Glutamatergic neuron (in vitro differentiated cells): Measurements from ENCODE around the gene GDF10. TPM values are rescaled to one million over a fixed set of nuclear protein-coding genes. Genes with fewer than 3 reads are reported as not detected.

Experiments used
- DNase-seq: peaks from one replicate; pipeline ENCODE4 v3.0.0; 2022
- H3K27ac Mint-ChIP-seq: one replicate; pipeline ENCODE4 v1.8.0; 2020; ENCODE audit warnings: mild to moderate bottlenecking, mixed read lengths, inconsistent platforms; ENCODE audit not compliant: unreplicated experiment
- H3K27me3 Mint-ChIP-seq: one replicate; pipeline ENCODE4 v1.8.0; 2020; ENCODE audit warnings: mild to moderate bottlenecking, moderate library complexity, mixed read lengths, inconsistent platforms; ENCODE audit not compliant: unreplicated experiment
- H3K36me3 Mint-ChIP-seq: one replicate; pipeline ENCODE4 v1.8.0; 2020; ENCODE audit warnings: mild to moderate bottlenecking, mixed read lengths, inconsistent platforms; ENCODE audit not compliant: unreplicated experiment
- H3K4me1 Mint-ChIP-seq: one replicate; pipeline ENCODE4 v1.8.0; 2020; ENCODE audit warnings: mild to moderate bottlenecking, low read depth, mixed read lengths, inconsistent platforms; ENCODE audit not compliant: unreplicated experiment
- H3K4me3 Mint-ChIP-seq: one replicate; pipeline ENCODE4 v1.8.0; 2020; ENCODE audit warnings: mild to moderate bottlenecking, mixed read lengths, inconsistent platforms; ENCODE audit not compliant: unreplicated experiment
- H3K9me3 Mint-ChIP-seq: one replicate; pipeline ENCODE4 v1.8.0; 2020; ENCODE audit warnings: mild to moderate bottlenecking, moderate library complexity, mixed read lengths, inconsistent platforms; ENCODE audit not compliant: unreplicated experiment
- CTCF ChIP-seq: fragments of 200-600 bp; sonication (generic); IDR thresholded peaks from one replicate; pipeline ENCODE4 v1.5.0; 2021; ENCODE audit not compliant: partially characterized antibody, unreplicated experiment
- total RNA-seq: library from RNA; stranded (reverse); fragmentation: NEBNext Ultra II Directional; extraction: Animal tissue kit (Norgen Biotek cat#: 25700); gene quantifications from one replicate; pipeline ENCODE4 v1.2.1, GENCODE V29; 2021; ENCODE audit not compliant: unreplicated experiment

Gene GDF10
- total RNA-seq, 1 donor from 2014 or later, result not detected

- TF ChIP-seq CTCF, result no peak
- Mint-ChIP-seq H3K27me3 (peaks cover 13% of the 10 kb centered on the region), H3K4me3 (no peak overlapping the region), H3K9me3 (peaks cover 4% of the 10 kb centered on the region), H3K27ac (no peak overlapping the region), H3K36me3 (no peaks in the 10 kb centered on the region), H3K4me1 (no peaks in the 10 kb centered on the region)
- DNase-seq, result no peak
Measured at GRCh38 chr10:47331491-47331890, 31.5 kb downstream of the GDF10 start.

GRCh38 chr10:47331954-47332353, 32.0 kb downstream of the GDF10 start:
- no peaks in the 10 kb centered on the region for H3K4me1 Mint-ChIP-seq
- H3K27ac Mint-ChIP-seq, result no peak overlapping the region
- no peak for DNase-seq
- peaks cover 13% of the 10 kb centered on the region for H3K27me3 Mint-ChIP-seq
- H3K9me3 Mint-ChIP-seq, result peaks cover 4% of the 10 kb centered on the region
- H3K36me3 Mint-ChIP-seq, result no peaks in the 10 kb centered on the region
- no peak for TF ChIP-seq CTCF
- no peak overlapping the region for H3K4me3 Mint-ChIP-seq

GRCh38 chr10:47332371-47332770, 32.4 kb downstream of the GDF10 start:
- Mint-ChIP-seq H3K4me3 (no peak overlapping the region), H3K27me3 (peaks cover 13% of the 10 kb centered on the region), H3K27ac (no peak overlapping the region), H3K4me1 (no peaks in the 10 kb centered on the region), H3K9me3 (peaks cover 4% of the 10 kb centered on the region), H3K36me3 (no peaks in the 10 kb centered on the region)
- no peak for DNase-seq
- TF ChIP-seq CTCF, result no peak

- no peak for DNase-seq
- H3K4me1 Mint-ChIP-seq, result no peaks in the 10 kb centered on the region
- H3K27me3 Mint-ChIP-seq, result peaks cover 11% of the 10 kb centered on the region
- peaks cover 4% of the 10 kb centered on the region for H3K9me3 Mint-ChIP-seq
- no peak overlapping the region for H3K27ac Mint-ChIP-seq
- TF ChIP-seq CTCF, result no peak
- H3K36me3 Mint-ChIP-seq, result no peaks in the 10 kb centered on the region
- no peak overlapping the region for H3K4me3 Mint-ChIP-seq
Measured at GRCh38 chr10:47332946-47333345, 32.9 kb downstream of the GDF10 start.

- H3K36me3 Mint-ChIP-seq, result no peaks in the 10 kb centered on the region
- peaks cover 7% of the 10 kb centered on the region for H3K27me3 Mint-ChIP-seq
- DNase-seq, result no peak
- TF ChIP-seq CTCF, result no peak
- no peak overlapping the region for H3K27ac Mint-ChIP-seq
- H3K4me1 Mint-ChIP-seq, result no peaks in the 10 kb centered on the region
- peaks cover 2% of the 10 kb centered on the region for H3K9me3 Mint-ChIP-seq
- no peak overlapping the region for H3K4me3 Mint-ChIP-seq
Measured at GRCh38 chr10:47333532-47333931, 33.5 kb downstream of the GDF10 start.
